DMS79 treated with DMSO at 0.1 percent for 48 hours (cell line): ENCODE results near the gene HOXD10.

ENCODE experiments used
- DNase-seq: peaks from one replicate; lab custom pipeline; 2025; lab: John Stamatoyannopoulos, UW

Gene HOXD10

GRCh38 chr2:176123411-176124109 lies 7.0 kb downstream of the HOXD10 start:
- DNase-seq, result peak; percentile 46

GRCh38 chr2:176124110-176124946 lies 7.8 kb downstream of the HOXD10 start:
- DNase-seq, result no peak

GRCh38 chr2:176124947-176125771 lies 8.6 kb downstream of the HOXD10 start:
- no peak for DNase-seq

- no peak for DNase-seq
Measured at GRCh38 chr2:176125772-176126054, 9.1 kb downstream of the HOXD10 start.

- peak; percentile 74 for DNase-seq
Measured at GRCh38 chr2:176126929-176127773, 10.6 kb downstream of the HOXD10 start.

- DNase-seq, result peak; percentile 75
Measured at GRCh38 chr2:176127774-176128072, 11.1 kb downstream of the HOXD10 start.

GRCh38 chr2:176128172-176128981 lies 11.8 kb downstream of the HOXD10 start:
- peak; percentile 79 for DNase-seq

- DNase-seq, result peak; percentile 80
Measured at GRCh38 chr2:176128982-176129796, 12.6 kb downstream of the HOXD10 start, which contains the start of gene HOXD8. Gene HOXD8 (plus strand): TSS chr2:176129705. CDS start chr2:176130367, 662 bp downstream.

GRCh38 chr2:176129813-176130146 lies 13.2 kb downstream of the HOXD10 start:
- no peak for DNase-seq

- peak; percentile 54 for DNase-seq
Measured at GRCh38 chr2:176130147-176130956, 13.8 kb downstream of the HOXD10 start.

- DNase-seq, result peak; percentile 31
Measured at GRCh38 chr2:176130957-176131847, 14.6 kb downstream of the HOXD10 start.

GRCh38 chr2:176131848-176132158 lies 15.2 kb downstream of the HOXD10 start:
- no peak for DNase-seq

GRCh38 chr2:176132205-176133171 lies 15.9 kb downstream of the HOXD10 start:
- peak; percentile 41 for DNase-seq

GRCh38 chr2:176133389-176133788 lies 16.8 kb downstream of the HOXD10 start:
- DNase-seq, result peak; percentile 49

GRCh38 chr2:176134035-176134434 lies 17.5 kb downstream of the HOXD10 start:
- DNase-seq, result no peak

GRCh38 chr2:176135035-176135440 lies 18.5 kb downstream of the HOXD10 start:
- peak; percentile 81 for DNase-seq
